Small intestine (tissue), 7 donors: ENCODE results near the gene FAM174B. TPM values are rescaled to one million over a fixed set of nuclear protein-coding genes. Genes with fewer than 3 reads are reported as not detected.

Source experiments
- DNase-seq, 2 donors: peaks; one replicate each; pipeline versions ENCODE4 v3.0.0 to v3.0.0-alpha.2; 2013
- FAIRE-seq: peaks from 2 replicates; lab custom pipeline; 2012; peaks lifted over from hg19 to GRCh38; lab: Jason Lieb, UNC
- H3K27ac ChIP-seq, 3 donors: one replicate each; pipeline ENCODE4 v1.5.1; 2013; ENCODE audit warnings: low read length in 2 of 3, mild to moderate bottlenecking in 2 of 3, control low read depth in 1 of 3, inconsistent platforms in 1 of 3, low read depth in 1 of 3, moderate library complexity in 1 of 3
- H3K27me3 ChIP-seq, 3 donors: one replicate each; pipeline ENCODE4 v1.6.1; 2013; ENCODE audit warnings: low read length in 3 of 3, inconsistent platforms in 1 of 3; ENCODE audit not compliant: control insufficient read depth in 3 of 3, insufficient read depth in 3 of 3
- H3K36me3 ChIP-seq, 3 donors: one replicate each; pipeline ENCODE4 v1.6.1; 2013; ENCODE audit warnings: low read length in 3 of 3, inconsistent platforms in 1 of 3, low read depth in 1 of 3, mild to moderate bottlenecking in 1 of 3, moderate library complexity in 1 of 3; ENCODE audit not compliant: control insufficient read depth in 3 of 3, insufficient read depth in 2 of 3
- H3K4me1 ChIP-seq, 3 donors: one replicate each; pipeline ENCODE4 v1.6.1; 2013; ENCODE audit warnings: low read length in 2 of 3, inconsistent platforms in 1 of 3, low read depth in 1 of 3, mild to moderate bottlenecking in 1 of 3, moderate library complexity in 1 of 3; ENCODE audit not compliant: control insufficient read depth in 3 of 3, insufficient read depth in 2 of 3
- H3K4me3 ChIP-seq, 3 donors: one replicate each; pipeline ENCODE4 v1.5.1; 2013; ENCODE audit warnings: low read length in 3 of 3, control low read depth in 1 of 3, inconsistent platforms in 1 of 3, low read depth in 1 of 3, mild to moderate bottlenecking in 1 of 3, moderate library complexity in 1 of 3
- H3K9me3 ChIP-seq, 2 donors: one replicate each; pipeline ENCODE4 v1.6.1; 2013; ENCODE audit warnings: low read depth in 1 of 2, low read length in 1 of 2; ENCODE audit not compliant: control insufficient read depth in 2 of 2, insufficient read depth in 1 of 2
- WGBS, 3 donors: extraction: QIAGEN DNeasy Blood & Tissue Kit; methylation state at CpG; one replicate each; pipeline ENCODE4 v1.1.7; 2013; 5-methylcytosine and 5-hydroxymethylcytosine counted together
- polyA plus RNA-seq, 4 donors: library from polyadenylated mRNA; stranded (reverse) in 3 of 4; unstranded in 1 of 4; fragments of 200-250 nt in 3 of 4; fragments of 120-200 nt in 1 of 4; gene quantifications; one replicate each; pipeline versions ENCODE4 v1.2.1 to v1.2.3, GENCODE V29; 2013
- donor health status: healthy with polysubstance abuse.
- donor health status: control.
- donor health status: control.
- donor health status: Bipolar disorder and iron deficiency.
- donor health status: healthy.

The FAM174B gene
- polyA plus RNA-seq, 4 donors = 1.8 to 14.6 (median 5.6) TPM

DNA sequence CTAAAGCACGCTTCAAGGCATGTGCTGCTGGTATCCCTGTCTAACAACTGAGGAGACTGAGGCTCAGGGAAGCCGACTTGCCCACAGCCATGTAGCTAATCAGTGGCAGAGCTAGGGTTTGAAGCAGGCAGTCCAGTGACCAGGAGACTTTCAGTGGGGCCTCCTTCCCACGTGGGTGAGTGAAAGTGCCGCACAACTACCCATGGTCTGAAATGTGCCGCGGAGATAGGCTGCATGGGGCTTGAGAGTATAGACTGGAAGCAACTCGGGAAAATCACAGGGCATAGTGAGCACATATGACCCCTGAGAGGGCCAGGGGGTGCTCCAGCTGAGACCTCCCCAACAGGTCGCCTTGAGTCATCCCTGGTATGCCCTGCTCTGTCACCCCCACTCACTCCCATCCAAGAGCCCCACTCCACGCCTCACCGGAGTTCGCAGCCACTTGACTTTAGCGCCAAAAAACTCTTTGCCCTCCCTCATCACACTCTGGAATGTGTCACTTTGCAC is 19.1 kb downstream of the FAM174B start:
- no peak overlapping the region for H3K4me3 ChIP-seq
- peaks cover 0 to 9% (median 0%) of the 10 kb centered on the region in 3 donors for H3K36me3 ChIP-seq
- no peak for FAIRE-seq
- peaks cover 0 to 7% of the 10 kb centered on the region in 2 donors for H3K9me3 ChIP-seq
- peaks cover 0 to 14% (median 2%) of the 10 kb centered on the region in 3 donors for H3K4me1 ChIP-seq
- H3K27me3 ChIP-seq = no peaks in the 10 kb centered on the region
- WGBS, 3 donors = 90 to 95% (median 94%) methylated on average over 12 of the region's 12 CpGs
- no peak overlapping the region for H3K27ac ChIP-seq
- no peak for DNase-seq

DNA sequence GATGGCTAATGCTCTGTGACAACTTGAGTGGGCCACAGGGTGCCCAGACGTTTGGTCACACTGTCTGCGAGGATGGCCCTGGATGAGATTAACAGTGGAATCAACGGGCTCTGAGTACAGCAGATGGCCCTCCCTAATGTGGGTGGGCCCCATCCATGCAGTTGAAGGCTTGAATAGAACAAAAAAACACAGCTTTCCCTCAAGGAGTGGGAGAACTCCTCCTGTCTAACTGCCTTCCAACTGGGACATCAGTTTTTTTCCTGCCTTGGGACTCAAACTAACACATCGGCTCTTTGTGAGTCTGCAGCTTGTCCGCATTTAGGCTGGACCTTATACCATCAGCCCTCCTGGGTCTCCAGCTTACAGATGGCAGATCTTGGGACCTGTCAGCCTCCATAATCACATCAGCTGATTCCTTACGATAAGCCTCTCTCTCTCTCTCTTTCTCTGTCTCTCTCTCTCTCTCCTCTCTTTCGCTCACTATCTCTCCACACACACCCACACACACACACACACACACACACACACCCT is 20.8 kb downstream of the FAM174B start:
- no peak for FAIRE-seq
- Histone ChIP-seq H3K27me3 (no peaks in the 10 kb centered on the region), H3K27ac (no peak overlapping the region), H3K4me3 (no peak overlapping the region), H3K4me1 (peaks cover 0 to 14% (median 2%) of the 10 kb centered on the region in 3 donors), H3K36me3 (peaks cover 0 to 15% (median 0%) of the 10 kb centered on the region in 3 donors), H3K9me3 (peaks cover 0 to 4% of the 10 kb centered on the region in 2 donors)
- DNase-seq = no peak
- WGBS, 3 donors = 76 to 91% (median 79%) methylated on average over 7 of the region's 7 CpGs

DNA sequence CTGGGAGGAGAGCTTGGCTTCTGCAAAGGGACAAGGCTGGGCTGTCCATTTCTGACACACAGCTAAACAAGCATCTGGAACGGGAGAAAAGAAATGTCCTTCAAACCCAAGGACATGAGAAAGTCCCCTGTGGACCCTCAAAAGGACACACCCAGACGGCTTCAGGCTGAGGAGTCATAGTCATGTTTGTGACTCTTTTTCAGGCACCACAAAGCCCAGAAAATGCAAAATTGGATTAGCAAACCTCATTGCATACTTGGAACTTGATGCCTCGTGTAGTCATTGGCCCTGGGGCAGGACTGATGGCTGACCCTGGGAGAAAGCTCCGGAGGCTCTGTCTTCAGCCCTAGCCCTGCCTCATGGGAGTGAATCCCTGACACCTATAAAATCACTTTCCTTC is 21.5 kb downstream of the FAM174B start:
- H3K36me3 ChIP-seq = peaks cover 0 to 17% (median 0%) of the 10 kb centered on the region in 3 donors
- DNase-seq = no peak
- no peak overlapping the region for H3K27ac ChIP-seq
- H3K27me3 ChIP-seq = no peaks in the 10 kb centered on the region
- no peaks in the 10 kb centered on the region for H3K9me3 ChIP-seq
- no peak overlapping the region for H3K4me3 ChIP-seq
- WGBS, 3 donors = 70 to 87% (median 81%) methylated on average over 4 of the region's 4 CpGs
- no peak for FAIRE-seq
- H3K4me1 ChIP-seq = peaks cover 0 to 14% (median 2%) of the 10 kb centered on the region in 3 donors

DNA sequence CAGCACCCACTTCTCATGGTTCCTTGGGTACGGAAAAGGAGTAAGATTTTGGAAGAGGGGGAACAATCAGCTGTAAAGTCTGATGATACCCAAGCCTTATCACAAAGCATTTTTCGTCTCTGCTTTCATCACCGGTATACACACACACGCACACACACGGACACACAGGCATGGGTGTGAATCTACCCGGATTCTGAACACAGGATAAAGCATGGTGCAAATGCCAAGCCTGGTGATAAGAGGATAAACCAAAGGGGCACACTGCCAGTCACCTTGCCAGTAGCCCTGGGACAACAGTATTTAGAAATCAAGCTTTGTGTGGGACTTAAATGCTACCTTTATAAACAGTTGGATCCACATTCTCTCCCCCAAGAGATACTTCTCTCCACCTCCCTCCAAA is 22.2 kb downstream of the FAM174B start:
- FAIRE-seq (no peak), DNase-seq (no peak)
- Histone ChIP-seq H3K27me3 (no peaks in the 10 kb centered on the region), H3K4me1 (peaks cover 0 to 7% (median 2%) of the 10 kb centered on the region in 3 donors), H3K27ac (no peak overlapping the region), H3K36me3 (peaks cover 0 to 13% (median 0%) of the 10 kb centered on the region in 3 donors), H3K9me3 (no peaks in the 10 kb centered on the region), H3K4me3 (no peak overlapping the region)
- WGBS, 3 donors = 77 to 87% (median 83%) methylated on average over 6 of the region's 6 CpGs

DNA sequence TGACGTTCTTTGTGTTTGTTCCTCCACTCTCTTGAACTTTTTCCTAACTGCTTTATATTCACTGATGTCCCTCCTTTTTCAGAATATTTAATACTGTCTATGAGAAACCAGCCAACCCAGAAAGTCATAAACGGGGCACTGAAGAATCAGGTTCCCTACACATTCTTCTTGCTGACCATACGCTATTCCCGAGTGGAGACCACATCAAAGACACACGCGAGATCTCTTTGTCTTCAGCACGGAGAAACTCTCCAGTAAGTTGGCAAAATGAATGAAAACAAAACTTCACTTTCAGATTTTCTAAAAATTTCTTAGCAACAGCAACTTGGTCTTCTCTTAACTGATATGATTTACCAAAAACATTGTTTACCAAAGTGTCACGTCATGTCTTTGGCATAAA is 22.6 kb downstream of the FAM174B start:
- FAIRE-seq = no peak
- H3K27ac ChIP-seq = no peak overlapping the region
- 79 to 92% (median 85%) methylated on average over 8 of the region's 8 CpGs for WGBS, 3 donors

DNA sequence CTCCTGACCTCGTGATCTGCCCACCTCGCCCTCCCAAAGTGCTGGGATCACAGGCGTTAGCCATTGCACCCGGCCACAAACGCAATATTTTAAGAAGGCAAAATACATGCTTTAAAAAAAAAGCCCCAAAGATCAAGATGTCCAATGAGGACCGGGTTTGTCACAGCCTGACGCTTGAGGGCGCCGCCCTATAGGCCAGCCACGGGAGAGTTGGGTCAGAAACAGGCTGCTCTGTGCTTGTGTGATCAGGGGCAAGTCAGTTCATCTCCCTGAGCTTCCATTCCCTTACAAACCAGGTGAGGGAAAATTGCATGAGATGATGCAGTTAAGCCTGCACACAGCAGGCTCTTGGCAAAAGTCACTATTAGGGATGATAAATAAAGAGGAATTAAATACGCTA is 23.9 kb downstream of the FAM174B start:
- DNase-seq (no peak), FAIRE-seq (no peak)
- Histone ChIP-seq H3K4me1 (no peaks in the 10 kb centered on the region), H3K27me3 (no peaks in the 10 kb centered on the region), H3K27ac (no peak overlapping the region), H3K9me3 (no peaks in the 10 kb centered on the region), H3K4me3 (no peak overlapping the region), H3K36me3 (peaks cover 0 to 15% (median 0%) of the 10 kb centered on the region in 3 donors)
- WGBS, 3 donors = 87 to 88% (median 88%) methylated on average over 11 of the region's 11 CpGs

More for the DNA sequence above, 22.6 kb downstream of the FAM174B start:
- no peaks in the 10 kb centered on the region for H3K9me3 ChIP-seq
- H3K4me1 ChIP-seq = peaks cover 0 to 5% (median 2%) of the 10 kb centered on the region in 3 donors
- H3K27me3 ChIP-seq = no peaks in the 10 kb centered on the region
- no peak overlapping the region for H3K4me3 ChIP-seq
- DNase-seq = no peak
- H3K36me3 ChIP-seq = peaks cover 0 to 13% (median 0%) of the 10 kb centered on the region in 3 donors

DNA sequence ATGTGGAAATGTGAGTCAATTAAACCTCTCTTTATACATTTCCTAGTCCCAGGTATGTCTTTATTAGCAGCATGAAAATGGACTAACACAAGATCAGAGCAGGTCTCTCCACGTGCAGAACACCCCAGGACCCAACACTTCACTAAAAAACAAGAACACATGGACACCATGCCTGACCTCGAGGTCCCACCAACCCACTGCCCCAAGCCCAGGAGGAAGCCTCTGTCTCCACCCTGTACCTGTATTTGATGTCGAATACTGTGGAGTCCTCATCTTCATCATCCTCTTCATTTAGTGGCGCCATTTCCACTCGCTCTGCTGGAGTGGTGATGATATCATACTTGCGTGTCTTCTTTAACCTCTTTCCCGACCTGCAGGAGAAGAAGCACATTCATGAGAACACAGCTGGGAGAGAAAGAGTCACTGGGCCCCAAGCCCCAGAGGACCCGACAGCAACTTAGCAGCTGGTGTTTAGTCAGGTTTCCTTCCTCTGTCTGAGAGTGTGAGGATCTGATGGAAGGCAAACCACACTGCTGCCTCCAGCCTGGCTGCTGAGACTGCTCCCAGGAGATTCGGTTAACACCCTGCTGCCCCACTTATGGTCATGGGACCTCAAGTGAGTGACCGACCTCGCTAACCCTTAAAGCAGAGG is 25.5 kb downstream of the FAM174B start:
- H3K4me3 ChIP-seq = no peak overlapping the region
- FAIRE-seq = no peak
- 87 to 93% (median 91%) methylated on average over 11 of the region's 11 CpGs for WGBS, 3 donors
- no peaks in the 10 kb centered on the region for H3K27me3 ChIP-seq
- H3K9me3 ChIP-seq = no peaks in the 10 kb centered on the region
- DNase-seq = no peak
- H3K36me3 ChIP-seq = peaks cover 0 to 15% (median 0%) of the 10 kb centered on the region in 3 donors
- peaks cover 0 to 4% (median 0%) of the 10 kb centered on the region in 3 donors for H3K4me1 ChIP-seq
- H3K27ac ChIP-seq = no peak overlapping the region

DNA sequence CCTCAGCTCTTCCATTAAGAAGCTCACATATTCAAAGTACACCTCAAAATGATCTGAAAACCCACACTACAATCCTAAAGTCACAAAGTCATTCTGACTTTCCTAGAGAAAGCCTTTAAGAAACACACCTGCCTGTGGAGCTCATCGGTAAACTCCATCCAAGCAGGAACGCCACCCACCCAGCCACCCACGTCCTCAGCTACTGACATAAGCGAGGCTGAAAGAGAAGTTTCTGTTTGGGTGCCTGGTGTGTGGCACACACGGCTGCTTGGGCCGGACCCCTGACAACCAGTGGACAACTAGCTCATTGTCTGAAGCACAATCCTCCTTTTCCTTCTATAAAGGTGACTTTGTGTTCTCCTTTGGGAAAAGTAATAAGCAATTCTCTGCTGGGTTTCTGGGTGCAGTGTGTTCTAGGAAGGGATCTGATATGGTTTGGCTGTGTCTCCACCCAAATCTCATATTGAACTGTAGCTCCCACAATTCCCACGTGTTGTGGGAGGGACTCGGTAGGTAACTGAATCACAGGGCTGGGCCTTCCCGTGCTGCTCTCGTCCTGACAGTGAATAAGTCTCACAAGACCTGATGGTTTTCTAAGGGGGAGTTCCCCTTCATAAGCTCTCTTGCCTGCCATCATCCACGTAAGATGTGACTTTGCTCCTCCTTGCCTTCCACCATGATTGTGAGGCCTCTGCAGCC is 26.1 kb downstream of the FAM174B start:
- H3K27ac ChIP-seq = no peak overlapping the region
- no peaks in the 10 kb centered on the region for H3K9me3 ChIP-seq
- no peak overlapping the region for H3K4me3 ChIP-seq
- FAIRE-seq = no peak
- no peak for DNase-seq
- 88 to 92% (median 89%) methylated on average over 11 of the region's 11 CpGs for WGBS, 3 donors
- H3K27me3 ChIP-seq = no peaks in the 10 kb centered on the region
- peaks cover 0 to 9% (median 0%) of the 10 kb centered on the region in 3 donors for H3K4me1 ChIP-seq
- H3K36me3 ChIP-seq = peaks cover 0 to 15% (median 0%) of the 10 kb centered on the region in 3 donors
